NCI-H2029 treated with DMSO at 0.1 percent for 48 hours (cell line): ENCODE results near the gene CTSL.

ENCODE experiments used
- DNase-seq: peaks from one replicate; lab custom pipeline; 2025; lab: John Stamatoyannopoulos, UW

Gene CTSL

GRCh38 chr9:87701491-87701890 is 24.4 kb upstream of the CTSL start:
- DNase-seq = no peak

GRCh38 chr9:87701931-87702421 is 23.9 kb upstream of the CTSL start:
- no peak for DNase-seq

- no peak for DNase-seq
Observed at GRCh38 chr9:87702921-87703320, 23.0 kb upstream of the CTSL start.

- no peak for DNase-seq
Observed at GRCh38 chr9:87703636-87704276, 22.2 kb upstream of the CTSL start.

DNA sequence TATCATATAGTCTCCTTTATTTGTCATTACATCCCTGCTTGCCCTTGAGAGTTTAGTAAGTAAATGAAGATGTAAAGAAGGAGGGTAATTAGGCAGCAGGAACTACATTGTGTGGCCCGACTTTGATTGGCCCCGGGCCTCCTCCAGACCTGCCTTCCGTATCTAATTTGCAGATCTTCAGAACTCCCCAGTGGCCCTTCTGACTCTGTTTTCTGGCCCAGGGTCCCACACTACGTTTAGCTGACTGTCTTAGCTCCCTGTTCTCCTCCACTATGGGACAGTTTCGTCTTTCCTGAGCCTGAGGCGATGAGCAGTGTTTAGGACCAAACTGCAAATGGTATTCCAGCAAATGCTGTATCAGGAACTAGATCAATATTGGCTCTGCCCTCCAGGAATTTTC is 21.6 kb upstream of the CTSL start:
- no peak for DNase-seq

- DNase-seq = no peak
Observed at GRCh38 chr9:87706066-87706739, 19.7 kb upstream of the CTSL start.

DNA sequence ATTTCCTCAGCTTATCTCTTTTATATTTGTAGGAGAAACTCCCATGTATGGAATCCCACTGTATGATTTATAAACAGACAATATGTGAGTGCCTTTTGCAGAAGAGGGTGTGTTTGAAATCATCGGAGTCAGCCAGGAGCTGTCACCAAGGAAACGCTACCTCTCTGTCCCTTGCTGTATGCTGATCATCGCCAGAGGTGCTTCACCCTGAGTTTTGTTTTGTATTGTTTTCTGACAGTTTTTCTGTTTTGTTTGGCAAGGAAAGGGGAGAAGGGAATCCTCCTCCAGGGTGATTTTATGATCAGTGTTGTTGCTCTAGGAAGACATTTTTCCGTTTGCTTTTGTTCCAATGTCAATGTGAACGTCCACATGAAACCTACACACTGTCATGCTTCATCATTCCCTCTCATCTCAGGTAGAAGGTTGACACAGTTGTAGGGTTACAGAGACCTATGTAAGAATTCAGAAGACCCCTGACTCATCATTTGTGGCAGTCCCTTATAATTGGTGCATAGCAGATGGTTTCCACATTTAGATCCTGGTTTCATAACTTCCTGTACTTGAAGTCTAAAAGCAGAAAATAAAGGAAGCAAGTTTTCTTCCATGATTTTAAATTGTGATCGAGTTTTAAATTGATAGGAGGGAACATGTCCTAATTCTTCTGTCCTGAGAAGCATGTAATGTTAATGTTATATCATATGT is 18.0 kb upstream of the CTSL start:
- DNase-seq = peak; percentile 27

- DNase-seq = no peak
Observed at GRCh38 chr9:87708546-87708945, 17.4 kb upstream of the CTSL start.

GRCh38 chr9:87708986-87709728 is 16.8 kb upstream of the CTSL start:
- DNase-seq = no peak

DNA sequence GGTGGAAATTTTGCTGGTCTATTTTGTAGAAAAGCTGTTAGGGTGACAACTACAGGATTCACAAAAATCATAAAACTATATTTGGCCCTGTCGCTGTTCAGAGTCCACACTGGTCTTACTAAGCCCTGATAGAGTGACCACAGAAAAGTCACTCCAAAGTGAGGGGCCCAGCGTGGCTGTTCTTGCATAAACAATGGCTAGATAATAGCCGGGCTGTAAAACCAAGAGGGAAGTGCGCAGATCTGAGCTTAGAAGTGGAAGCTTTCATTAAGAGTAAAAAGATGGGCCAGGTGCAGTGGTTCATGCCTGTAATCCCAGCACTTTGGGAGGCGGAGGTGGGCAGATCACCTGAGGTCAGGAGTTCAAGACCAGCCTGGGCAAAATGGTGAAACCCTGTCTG is 15.5 kb upstream of the CTSL start:
- no peak for DNase-seq

GRCh38 chr9:87711857-87712800 is 13.8 kb upstream of the CTSL start:
- no peak for DNase-seq

- DNase-seq = no peak
Observed at GRCh38 chr9:87712801-87713277, 13.1 kb upstream of the CTSL start.

- DNase-seq = no peak
Observed at GRCh38 chr9:87713278-87713987, 12.5 kb upstream of the CTSL start.

- no peak for DNase-seq
Observed at GRCh38 chr9:87713988-87714330, 12.0 kb upstream of the CTSL start.

DNA sequence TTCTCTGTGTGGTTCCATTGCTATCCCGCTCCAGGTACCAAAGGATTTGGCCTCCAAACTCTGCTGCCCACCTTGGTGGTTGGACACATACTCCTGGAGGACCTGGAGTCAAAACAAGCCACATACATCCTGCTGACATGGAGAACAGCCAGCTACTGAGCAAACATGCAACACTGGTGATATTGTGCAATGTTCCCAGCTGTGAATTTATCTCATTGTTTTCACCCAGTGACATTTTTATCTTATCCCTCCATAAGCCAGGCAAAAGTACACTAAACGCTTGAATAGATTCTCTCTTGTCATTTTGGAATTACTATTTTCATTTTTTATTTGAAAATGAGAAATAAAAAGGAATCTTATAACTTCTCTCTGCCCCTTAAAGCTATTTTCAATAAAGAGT is 11.1 kb upstream of the CTSL start:
- peak; percentile 26 for DNase-seq

GRCh38 chr9:87716141-87716540 is 9.8 kb upstream of the CTSL start:
- no peak for DNase-seq

DNA sequence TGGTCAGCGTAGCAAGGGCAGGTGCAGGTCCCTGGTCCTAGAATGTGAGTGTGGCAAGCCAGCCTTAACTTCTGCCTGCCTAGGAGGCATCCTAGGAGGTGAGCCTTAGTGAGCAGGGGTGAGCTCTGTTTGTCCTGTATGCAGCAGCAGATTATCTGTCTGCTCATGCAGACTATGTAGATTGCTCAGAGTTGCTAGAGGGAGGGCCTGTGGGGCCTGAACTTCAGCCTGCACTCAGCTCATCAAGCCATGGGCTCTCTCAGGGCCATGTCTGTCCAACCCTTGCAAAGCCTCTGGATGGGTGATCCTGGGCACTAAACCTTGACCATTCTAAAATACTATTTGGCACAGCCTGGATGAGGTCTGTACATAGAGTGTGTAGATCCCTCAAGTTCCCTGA is 8.5 kb upstream of the CTSL start:
- no peak for DNase-seq

DNA sequence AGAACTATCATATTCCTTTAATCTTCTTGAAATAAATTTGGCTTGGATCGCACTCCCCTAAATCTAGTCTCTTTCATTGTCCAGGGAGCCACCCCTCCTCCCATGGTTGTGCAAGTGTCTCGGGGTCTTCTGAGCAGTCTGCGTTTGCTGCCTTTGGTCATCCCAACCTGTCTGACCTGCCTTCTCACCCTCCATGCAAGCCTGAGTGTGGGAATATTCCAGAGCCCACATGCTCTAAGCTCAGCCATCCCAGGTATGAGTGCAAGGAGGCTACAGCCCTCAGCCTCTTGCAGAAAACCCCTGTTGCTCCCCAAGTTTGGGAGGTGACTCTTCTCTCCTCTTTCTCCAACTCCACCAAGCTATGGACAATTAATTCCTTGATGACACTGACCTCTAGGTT is 7.7 kb upstream of the CTSL start:
- no peak for DNase-seq

DNA sequence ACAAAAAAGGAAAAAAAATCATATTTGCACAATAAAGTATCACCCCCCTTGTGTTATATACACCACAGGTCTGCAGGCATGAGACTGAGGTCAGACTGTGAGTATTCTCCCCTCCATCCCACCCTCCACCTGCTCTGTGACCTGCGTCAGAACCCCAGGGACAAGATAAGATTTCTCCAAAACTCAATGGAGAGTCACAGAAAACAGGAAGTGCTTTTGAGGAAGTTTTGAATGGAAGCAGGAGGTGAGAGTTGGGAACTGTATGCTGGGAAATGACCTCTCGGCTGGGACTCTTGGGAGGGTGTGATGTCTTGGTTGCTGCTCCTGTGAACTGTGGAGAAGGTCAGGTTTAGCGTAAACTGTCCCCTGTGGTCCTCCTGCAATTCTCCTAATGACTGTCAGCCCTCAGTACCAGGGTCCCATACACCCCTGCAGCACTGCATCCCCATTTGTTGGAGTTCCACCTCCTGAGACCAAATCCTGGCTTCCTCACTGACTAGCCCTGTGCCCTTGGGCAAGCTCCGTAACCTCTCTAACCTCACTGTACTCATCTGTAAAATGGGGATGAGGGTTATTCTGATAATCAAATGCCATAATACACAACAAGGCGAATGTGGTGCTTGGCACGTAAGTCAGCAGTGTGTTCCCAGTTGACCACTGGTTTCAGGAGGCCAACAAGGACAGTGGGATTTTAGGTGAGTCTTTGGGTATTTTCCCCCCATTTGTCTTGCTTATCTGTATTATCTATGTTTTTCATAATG is 6.9 kb upstream of the CTSL start:
- DNase-seq = no peak

DNA sequence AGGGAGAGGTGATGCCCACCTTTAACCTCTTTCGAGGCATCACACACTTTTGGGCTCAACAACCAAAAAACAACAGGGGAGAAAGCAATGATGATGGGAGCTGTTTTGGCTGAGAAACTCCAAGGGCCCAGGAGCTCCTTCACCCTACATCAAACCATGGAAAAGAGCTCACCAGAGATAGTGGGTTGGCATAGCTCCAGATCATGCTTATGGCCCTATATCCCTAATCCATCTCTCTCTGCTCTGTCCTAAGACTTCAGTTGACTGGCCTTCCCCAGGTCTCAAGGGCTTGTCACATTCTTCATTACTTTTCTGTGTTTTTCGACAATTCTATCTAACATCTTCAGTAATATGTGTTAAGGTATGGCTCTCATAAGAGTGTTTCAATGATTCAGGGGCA is 5.7 kb upstream of the CTSL start:
- DNase-seq = no peak
